A673 (cell line): Measurements from ENCODE around the gene SUGP2. TPM values are rescaled to one million over a fixed set of nuclear protein-coding genes. Genes with fewer than 3 reads are reported as not detected.

Experiments used
- BruUV-seq: library from RNA; stranded (reverse); fragments of 400-500 nt; replicated peaks from 2 replicates; lab custom pipeline; 2021; lab: Mats Ljungman, UMichigan
- CTCF ChIA-PET: fragments of 300-600 bp; sonication (Branson Sonifier 250); formaldehyde crosslinking; loops from one replicate; lab custom pipeline; 2022; ENCODE audit warnings: antibody characterized with exemption; lab: Charles Lee
- POLR2A ChIA-PET: fragments of 300-600 bp; sonication (Branson Sonifier 250); formaldehyde crosslinking; loops from one replicate; lab custom pipeline; 2022; ENCODE audit warnings: antibody characterized with exemption; ENCODE audit not compliant: low non-redundant PET; lab: Charles Lee
- DNase-seq: peaks from one replicate; pipeline ENCODE4 v3.0.0-alpha.2; 2015; ENCODE audit warnings: low spot score
- H3K27ac ChIP-seq: fragments of 200-600 bp; sonication (generic); 2 replicates; pipeline ENCODE4 v1.5.1; 2016; ENCODE audit warnings: mixed run types, low read depth, mild to moderate bottlenecking, mixed read lengths, antibody characterized with exemption, low read length; ENCODE audit not compliant: poor library complexity, severe bottlenecking
- H3K27me3 ChIP-seq: fragments of 200-600 bp; sonication (generic); replicated peaks from 2 replicates; pipeline ENCODE4 v1.6.1; 2017; ENCODE audit warnings: mixed run types, low read depth, mild to moderate bottlenecking, mixed read lengths, antibody characterized with exemption, low read length; ENCODE audit not compliant: insufficient read depth, poor library complexity
- H3K36me3 ChIP-seq: fragments of 200-600 bp; sonication (generic); 2 replicates; pipeline ENCODE4 v1.6.1; 2016; ENCODE audit warnings: mixed run types, mild to moderate bottlenecking, mixed read lengths, antibody characterized with exemption, low read length; ENCODE audit not compliant: insufficient read depth, poor library complexity, severe bottlenecking
- H3K4me1 ChIP-seq: fragments of 200-600 bp; sonication (generic); 2 replicates; pipeline ENCODE4 v1.6.1; 2017; ENCODE audit warnings: mixed run types, mild to moderate bottlenecking, mixed read lengths, antibody characterized with exemption, low read length; ENCODE audit not compliant: insufficient read depth, poor library complexity, severe bottlenecking
- H3K4me3 ChIP-seq: fragments of 200-600 bp; sonication (generic); 2 replicates; pipeline ENCODE4 v1.5.1; 2016; ENCODE audit warnings: low read depth, mixed run types, mild to moderate bottlenecking, mixed read lengths, low read length; ENCODE audit not compliant: poor library complexity, severe bottlenecking
- H3K9me3 ChIP-seq: fragments of 200-600 bp; sonication (generic); 2 replicates; pipeline ENCODE4 v1.6.1; 2016; ENCODE audit warnings: mixed run types, low read depth, mild to moderate bottlenecking, mixed read lengths, antibody characterized with exemption, low read length; ENCODE audit not compliant: poor library complexity, severe bottlenecking
- CTCF ChIP-seq: fragments of 300-800, 200-600 bp; sonication (generic); conservative IDR thresholded peaks from 2 replicates; pipeline ENCODE4 v1.5.1; 2017; ENCODE audit warnings: low read depth, mild to moderate bottlenecking, antibody characterized with exemption, low read length, moderate library complexity, mixed read lengths
- EZH2 ChIP-seq: fragments of 200-600 bp; sonication (generic); IDR thresholded peaks from 2 replicates; pipeline ENCODE4 v1.6.1; 2017; ENCODE audit warnings: borderline replicate concordance, low read depth, mild to moderate bottlenecking, mixed read lengths, antibody characterized with exemption, low read length; ENCODE audit not compliant: poor library complexity, severe bottlenecking
- intact Hi-C: fragments of 100-400 bp; cut with micrococcal nuclease; formaldehyde crosslinking; loops from one replicate; pipeline ENCODE4 v1.10.0; 2022; ENCODE audit not compliant: unreplicated experiment
- total RNA-seq: library from RNA; stranded (reverse); gene quantifications from 2 replicates; pipeline ENCODE4 v1.2.3, GENCODE V29; 2021

Gene SUGP2
- total RNA-seq, 1 experiment from 2014 or later: 120 TPM

- BruUV-seq: no TSS peak
- Histone ChIP-seq H3K9me3 (no peaks in the 10 kb centered on the region), H3K36me3 (no peaks in the 10 kb centered on the region), H3K27me3 (no peaks in the 10 kb centered on the region), H3K4me1 (peaks cover 16% of the 10 kb centered on the region), H3K4me3 (no peak overlapping the region), H3K27ac (no peak overlapping the region)
- ChIA-PET CTCF (no interaction called here), POLR2A (no interaction called here)
- intact Hi-C loops: loop anchor here (10.0 kb wide), 1 partner anchor 516 kb away; no protein-coding TSS in a partner anchor
- TF ChIP-seq EZH2: no peak
- TF ChIP-seq CTCF: no peak
- no peak for DNase-seq
Observed at GRCh38 chr19:18980432-18981020, 52.8 kb downstream of the SUGP2 start.

- Histone ChIP-seq H3K4me1 (peaks cover 8% of the 10 kb centered on the region), H3K9me3 (no peaks in the 10 kb centered on the region), H3K27me3 (no peaks in the 10 kb centered on the region), H3K4me3 (no peak overlapping the region), H3K27ac (no peak overlapping the region), H3K36me3 (no peaks in the 10 kb centered on the region)
- intact Hi-C loops: no loop called here
- CTCF ChIA-PET: no interaction called here
- TF ChIP-seq CTCF: no peak
- TF ChIP-seq EZH2: no peak
- no peak for DNase-seq
- POLR2A ChIA-PET: interaction anchor here (0.6 kb wide), 1 partner anchor 553 kb away, joined by 19 read pairs; no protein-coding TSS in a partner anchor
- no TSS peak for BruUV-seq
Observed at GRCh38 chr19:18978616-18979015, 54.7 kb downstream of the SUGP2 start.

- no peaks in the 10 kb centered on the region for H3K27me3 ChIP-seq
- H3K36me3 ChIP-seq: no peaks in the 10 kb centered on the region
- H3K4me3 ChIP-seq: no peak overlapping the region
- peaks cover 16% of the 10 kb centered on the region for H3K4me1 ChIP-seq
- BruUV-seq: no TSS peak
- H3K27ac ChIP-seq: no peak overlapping the region
- intact Hi-C loops: no loop called here
- POLR2A ChIA-PET: no interaction called here
- TF ChIP-seq EZH2: no peak
- TF ChIP-seq CTCF: no peak
- CTCF ChIA-PET: no interaction called here
- no peaks in the 10 kb centered on the region for H3K9me3 ChIP-seq
- peak; percentile 80 for DNase-seq
Observed at GRCh38 chr19:18975869-18976268, 57.4 kb downstream of the SUGP2 start.
